HCT116 (cell line): ENCODE data around the gene F2RL3.

Experiments used
- EZH2 ChIP-seq: fragments of 200-600 bp; sonication (generic); IDR thresholded peaks from 2 replicates; pipeline ENCODE4 v1.6.1; 2017; ENCODE audit warnings: antibody characterized with exemption, mixed run types
- EZH2phosphoT487 ChIP-seq: fragments of 200-600 bp; IDR thresholded peaks from 2 replicates; pipeline ENCODE4 v1.6.1; 2018; ENCODE audit warnings: antibody characterized with exemption, borderline replicate concordance
- POLR2AphosphoS5 ChIP-seq: IDR thresholded peaks from 2 replicates; pipeline ENCODE4 v1.6.1; 2011; ENCODE audit warnings: mild to moderate bottlenecking, low read depth, low read length, moderate library complexity
- TF ChIP-seq, protein P1 (sequence below), 3 experiments: fragments of 200-600 bp in 1 of 3; sonication (generic) in 1 of 3; IDR thresholded peaks in 2 of 3; conservative IDR thresholded peaks in 1 of 3; 2 replicates each; pipeline ENCODE4 v1.5.1; 2012 to 2017; ENCODE audit warnings: low read depth in 2 of 3, low read length in 2 of 3, antibody characterized with exemption in 1 of 3, borderline replicate concordance in 1 of 3, control low read depth in 1 of 3, mild to moderate bottlenecking in 1 of 3, mixed read lengths in 1 of 3, mixed run types in 1 of 3, moderate library complexity in 1 of 3; ENCODE audit not compliant: insufficient read depth in 1 of 3

DNA sequence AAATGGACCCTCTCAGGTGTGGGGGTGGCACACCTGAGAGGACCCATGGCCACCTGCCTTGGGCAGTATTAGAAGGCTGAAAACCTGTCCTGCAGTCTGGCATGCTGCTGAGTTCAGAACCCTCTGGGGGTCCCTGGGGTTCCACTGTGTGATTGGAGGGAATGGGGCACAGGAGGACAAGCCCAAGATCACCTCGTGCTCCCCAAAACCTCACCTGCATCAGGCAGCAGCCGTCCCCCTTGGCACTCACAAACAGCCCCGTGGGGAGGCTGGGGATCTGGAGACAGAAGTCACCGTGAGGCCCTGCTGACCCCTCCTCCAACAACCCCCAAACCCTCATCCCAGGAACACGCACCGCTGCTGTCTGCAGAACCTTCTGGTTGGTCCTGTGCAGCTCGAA lies 14.5 kb downstream of the F2RL3 start:
- TF ChIP-seq, protein P1, sequence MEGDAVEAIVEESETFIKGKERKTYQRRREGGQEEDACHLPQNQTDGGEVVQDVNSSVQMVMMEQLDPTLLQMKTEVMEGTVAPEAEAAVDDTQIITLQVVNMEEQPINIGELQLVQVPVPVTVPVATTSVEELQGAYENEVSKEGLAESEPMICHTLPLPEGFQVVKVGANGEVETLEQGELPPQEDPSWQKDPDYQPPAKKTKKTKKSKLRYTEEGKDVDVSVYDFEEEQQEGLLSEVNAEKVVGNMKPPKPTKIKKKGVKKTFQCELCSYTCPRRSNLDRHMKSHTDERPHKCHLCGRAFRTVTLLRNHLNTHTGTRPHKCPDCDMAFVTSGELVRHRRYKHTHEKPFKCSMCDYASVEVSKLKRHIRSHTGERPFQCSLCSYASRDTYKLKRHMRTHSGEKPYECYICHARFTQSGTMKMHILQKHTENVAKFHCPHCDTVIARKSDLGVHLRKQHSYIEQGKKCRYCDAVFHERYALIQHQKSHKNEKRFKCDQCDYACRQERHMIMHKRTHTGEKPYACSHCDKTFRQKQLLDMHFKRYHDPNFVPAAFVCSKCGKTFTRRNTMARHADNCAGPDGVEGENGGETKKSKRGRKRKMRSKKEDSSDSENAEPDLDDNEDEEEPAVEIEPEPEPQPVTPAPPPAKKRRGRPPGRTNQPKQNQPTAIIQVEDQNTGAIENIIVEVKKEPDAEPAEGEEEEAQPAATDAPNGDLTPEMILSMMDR (IDR thresholded peaks at IDR 0.05 in 2 of 3, conservative IDR thresholded peaks at IDR 0.05 in 1 of 3; ENCODE audit: borderline replicate concordance in 1 of 3, insufficient read depth in 1 of 3, low read depth in 2 of 3, low read length in 2 of 3) = no peak
- TF ChIP-seq EZH2 (no peak), EZH2phosphoT487 (no peak), POLR2AphosphoS5 (no peak)
